Upper lobe of left lung (tissue), 6 donors: ENCODE results near the gene GOLGA6D. TPM values are rescaled to one million over a fixed set of nuclear protein-coding genes. Genes with fewer than 3 reads are reported as not detected.
"Not testable (repeated sequence)": the region's sequence is repeated elsewhere in the genome, so short reads cannot be mapped to it uniquely, and the experiment has no call there.

Experiments used
- ATAC-seq, 2 donors: fragments of 200-7000 bp; cut with Tn5 transposase; one replicate each; pipeline ENCODE4 v1.9.1; 2022; ENCODE audit warnings: mild to moderate bottlenecking in 2 of 2, moderate library complexity in 2 of 2; ENCODE audit not compliant: low FRiP score in 2 of 2
- DNase-seq, 2 donors: peaks; one replicate each; pipeline ENCODE4 v3.0.0-alpha.2; 2019 to 2020
- H3K27ac ChIP-seq, 4 donors: fragments of 200-600 bp; sonication (generic); one replicate each; pipeline ENCODE4 v1.5.1; 2016 to 2019
- H3K27me3 ChIP-seq, 4 donors: fragments of 200-600 bp; sonication (generic); one replicate each; pipeline ENCODE4 v1.5.1; 2017 to 2019
- H3K36me3 ChIP-seq, 4 donors: fragments of 200-600 bp; sonication (generic); one replicate each; pipeline ENCODE4 v1.5.1; 2016 to 2019
- H3K4me1 ChIP-seq, 4 donors: fragments of 200-600 bp; sonication (generic); one replicate each; pipeline ENCODE4 v1.5.1; 2018 to 2019
- H3K4me3 ChIP-seq, 4 donors: fragments of 200-600 bp; sonication (generic); one replicate each; pipeline ENCODE4 v1.5.1; 2017 to 2019; ENCODE audit warnings: mild to moderate bottlenecking in 2 of 4, moderate library complexity in 1 of 4
- H3K9me3 ChIP-seq, 4 donors: fragments of 200-600 bp; sonication (generic); one replicate each; pipeline ENCODE4 v1.5.1; 2018 to 2019
- EP300 ChIP-seq, 4 donors: sonication (generic); formaldehyde crosslinking; IDR thresholded peaks; one replicate each; pipeline ENCODE4 v1.5.1; 2017; ENCODE audit warnings: antibody characterized with exemption in 4 of 4, control low read depth in 2 of 4
- POLR2A ChIP-seq, 4 donors: fragments of 450-650 bp; IDR thresholded peaks; one replicate each; pipeline ENCODE4 v1.5.1; 2016 to 2017; ENCODE audit warnings: antibody characterized with exemption in 4 of 4, mild to moderate bottlenecking in 2 of 4
- POLR2AphosphoS5 ChIP-seq, 2 donors: sonication (generic); formaldehyde crosslinking; IDR thresholded peaks; one replicate each; pipeline ENCODE4 v1.5.1; 2017; ENCODE audit warnings: antibody characterized with exemption in 2 of 2
- WGBS, 2 donors: methylation state at CpG; one replicate each; pipeline ENCODE4 v1.1.5; 2017 to 2018; 5-methylcytosine and 5-hydroxymethylcytosine counted together
- total RNA-seq, 6 donors: library from RNA; depleted of rRNA in 4 of 6; stranded (reverse); fragments of >200 nt in 4 of 6; gene quantifications; one replicate each; pipeline versions ENCODE4 v1.1.0 to v1.2.1, GENCODE V29; 2016 to 2021
- TF ChIP-seq, protein P1 (sequence below), 6 experiments: fragments of 450-650 bp in 4 of 6; fragments of 200-600 bp in 2 of 6; sonication (generic) in 2 of 6; IDR thresholded peaks; one replicate each; pipeline ENCODE4 v1.5.1; 2016 to 2019; ENCODE audit warnings: antibody characterized with exemption in 6 of 6
- donor health status: DM: no; HTN: no; CAD: no; lungs with moderate emphysema.
- donor health status: DM: no; HTN: yes; CAD: no; lungs with severe emphysema.

Gene GOLGA6D
- total RNA-seq, 6 donors from 2014 or later = 0.07 to 0.15 TPM; not detected in 4

DNA sequence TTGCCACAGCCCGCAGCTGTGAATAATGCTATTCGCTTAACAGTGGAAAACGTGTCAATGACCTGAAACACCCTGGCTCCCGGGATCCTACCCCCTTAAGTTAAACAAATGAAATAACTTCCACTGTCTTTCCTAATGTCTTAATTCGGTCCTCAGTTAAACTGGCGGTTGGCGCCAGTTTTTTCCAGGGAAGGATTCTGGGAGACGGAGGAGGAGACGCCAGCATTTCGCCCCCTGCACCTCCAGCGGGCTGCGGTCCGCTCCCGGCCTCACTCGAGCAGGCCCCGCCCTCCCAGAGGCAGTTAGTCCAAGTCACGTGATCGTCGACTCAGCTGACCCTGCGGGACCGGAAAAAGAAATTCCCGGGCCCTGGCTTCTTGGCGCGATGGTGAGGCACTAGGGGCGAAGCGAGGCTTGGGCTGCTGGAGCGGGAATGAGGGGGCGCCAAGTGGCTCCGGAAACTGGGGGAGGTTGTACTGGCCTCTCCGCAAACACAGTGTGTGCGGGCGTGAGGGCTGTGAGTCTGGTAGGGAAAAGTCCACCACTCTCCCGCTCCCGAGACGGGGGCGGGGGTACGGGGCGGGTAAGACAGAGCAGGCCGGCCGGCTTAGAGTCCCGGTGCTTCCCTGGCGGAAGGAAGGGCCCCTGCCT is 53.2 kb downstream of the GOLGA6D start, which contains the start of gene COMMD4:
Gene COMMD4 (plus strand): TSS at position 359 of the 651 bp plus-strand sequence. CDS start 27 bp downstream, at position 386.
- 0% methylated on average over 16 to 23 of the region's 42 CpGs for WGBS, 2 donors
- peak within 1 kb of the TSS; percentile 50 to 99 (median 94) for H3K4me3 ChIP-seq
- peak within 1 kb of the TSS; percentile 59 to 87 (median 80) for H3K27ac ChIP-seq

DNA sequence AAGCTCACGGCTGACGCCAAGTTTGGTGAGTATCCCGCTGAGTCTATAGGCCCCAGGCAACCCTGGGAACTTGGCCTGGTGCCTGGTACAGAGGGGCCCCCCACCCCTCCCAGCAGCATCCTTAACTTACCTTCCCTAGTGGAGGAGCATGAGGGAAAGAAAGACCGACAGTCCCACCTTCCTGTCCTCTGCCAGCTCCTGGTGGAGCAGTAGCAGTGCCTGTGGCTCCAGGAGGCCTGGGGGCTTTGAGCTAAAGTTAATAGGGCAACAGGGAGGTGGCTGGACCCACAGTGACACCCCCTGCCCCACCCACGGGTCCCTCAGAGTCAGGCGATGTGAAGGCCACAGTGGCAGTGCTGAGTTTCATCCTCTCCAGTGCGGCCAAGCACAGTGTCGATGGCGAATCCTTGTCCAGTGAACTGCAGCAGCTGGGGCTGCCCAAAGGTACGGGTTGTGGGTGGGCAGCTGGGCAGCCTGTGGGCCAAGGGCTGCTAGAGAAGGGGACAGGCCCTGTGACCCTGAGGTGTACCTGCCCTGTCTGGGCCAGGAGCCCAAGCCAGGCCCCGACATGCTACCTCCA is 56.1 kb downstream of the GOLGA6D start:
- H3K36me3 ChIP-seq = peaks cover 0 to 31% (median 15%) of the 10 kb centered on the region in 4 donors
- DNase-seq (no peak), ATAC-seq (peak in 1 of 2 donors; percentile 9)
- H3K27ac ChIP-seq = no peak overlapping the region
- peaks cover 7 to 22% (median 14%) of the 10 kb centered on the region in 4 donors for H3K4me1 ChIP-seq
- no peak overlapping the region for H3K4me3 ChIP-seq
- H3K27me3 ChIP-seq = no peaks in the 10 kb centered on the region
- TF ChIP-seq POLR2AphosphoS5 (IDR thresholded peaks at IDR 0.05) = no peak
- TF ChIP-seq, protein P1, sequence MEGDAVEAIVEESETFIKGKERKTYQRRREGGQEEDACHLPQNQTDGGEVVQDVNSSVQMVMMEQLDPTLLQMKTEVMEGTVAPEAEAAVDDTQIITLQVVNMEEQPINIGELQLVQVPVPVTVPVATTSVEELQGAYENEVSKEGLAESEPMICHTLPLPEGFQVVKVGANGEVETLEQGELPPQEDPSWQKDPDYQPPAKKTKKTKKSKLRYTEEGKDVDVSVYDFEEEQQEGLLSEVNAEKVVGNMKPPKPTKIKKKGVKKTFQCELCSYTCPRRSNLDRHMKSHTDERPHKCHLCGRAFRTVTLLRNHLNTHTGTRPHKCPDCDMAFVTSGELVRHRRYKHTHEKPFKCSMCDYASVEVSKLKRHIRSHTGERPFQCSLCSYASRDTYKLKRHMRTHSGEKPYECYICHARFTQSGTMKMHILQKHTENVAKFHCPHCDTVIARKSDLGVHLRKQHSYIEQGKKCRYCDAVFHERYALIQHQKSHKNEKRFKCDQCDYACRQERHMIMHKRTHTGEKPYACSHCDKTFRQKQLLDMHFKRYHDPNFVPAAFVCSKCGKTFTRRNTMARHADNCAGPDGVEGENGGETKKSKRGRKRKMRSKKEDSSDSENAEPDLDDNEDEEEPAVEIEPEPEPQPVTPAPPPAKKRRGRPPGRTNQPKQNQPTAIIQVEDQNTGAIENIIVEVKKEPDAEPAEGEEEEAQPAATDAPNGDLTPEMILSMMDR (IDR thresholded peaks at IDR 0.05) = no peak
- no peak for TF ChIP-seq POLR2A (IDR thresholded peaks at IDR 0.05)
- no peak for TF ChIP-seq EP300 (IDR thresholded peaks at IDR 0.05)
- H3K9me3 ChIP-seq = no peaks in the 10 kb centered on the region
- 92 to 100% methylated on average over 3 to 10 of the region's 11 CpGs for WGBS, 2 donors

More for the DNA sequence above, 53.2 kb downstream of the GOLGA6D start, which contains the start of gene COMMD4:
- Histone ChIP-seq H3K9me3 (no peaks in the 10 kb centered on the region), H3K36me3 (peaks cover 0 to 21% (median 13%) of the 10 kb centered on the region in 4 donors), H3K27me3 (no peaks in the 10 kb centered on the region), H3K4me1 (peaks cover 7 to 20% (median 13%) of the 10 kb centered on the region in 4 donors)
- peak; percentile 92 to 96 for DNase-seq
- ATAC-seq = peak; percentile 90 to 97
- TF ChIP-seq, protein P1 (IDR thresholded peaks at IDR 0.05) = no peak
- TF ChIP-seq POLR2A (IDR thresholded peaks at IDR 0.05) (peak in 1 of 4 donors; percentile 60), POLR2AphosphoS5 (IDR thresholded peaks at IDR 0.05) (peak; percentile 80 to 85), EP300 (IDR thresholded peaks at IDR 0.05) (no peak)

DNA sequence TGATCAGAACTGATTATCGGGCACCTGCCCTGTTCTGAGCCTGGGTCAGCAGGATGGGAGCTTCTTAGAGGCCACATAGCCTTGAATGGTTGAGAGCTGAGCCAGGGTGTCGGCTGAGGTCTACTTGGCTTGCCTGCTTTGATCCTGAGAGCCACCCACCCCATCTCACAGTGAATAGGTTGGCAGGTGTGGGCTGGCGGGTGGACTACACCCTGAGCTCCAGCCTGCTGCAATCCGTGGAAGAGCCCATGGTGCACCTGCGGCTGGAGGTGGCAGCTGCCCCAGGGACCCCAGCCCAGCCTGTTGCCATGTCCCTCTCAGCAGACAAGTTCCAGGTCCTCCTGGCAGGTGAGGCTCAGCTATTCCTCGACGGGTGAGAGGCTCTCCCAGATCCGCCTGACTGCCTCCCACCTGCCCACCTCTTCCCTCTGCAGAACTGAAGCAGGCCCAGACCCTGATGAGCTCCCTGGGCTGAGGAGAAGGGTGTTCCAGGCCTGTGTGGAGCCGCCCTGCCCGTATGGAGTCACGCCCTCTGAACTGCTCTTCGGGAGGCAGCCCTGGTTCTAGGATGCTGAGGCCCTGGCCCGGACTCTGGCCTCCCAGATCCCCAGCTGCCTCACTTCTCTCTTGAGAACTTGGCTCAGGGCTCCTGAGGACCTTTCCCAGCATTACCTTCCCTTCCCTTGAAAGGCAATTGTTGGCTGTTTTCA is 57.1 kb downstream of the GOLGA6D start:
- 95 to 97% methylated on average over 5 to 13 of the region's 13 CpGs for WGBS, 2 donors
- Histone ChIP-seq H3K36me3 (peaks cover 0 to 31% (median 15%) of the 10 kb centered on the region in 4 donors), H3K27ac (no peak overlapping the region), H3K9me3 (no peaks in the 10 kb centered on the region), H3K4me3 (no peak overlapping the region), H3K4me1 (peaks cover 7 to 23% (median 16%) of the 10 kb centered on the region in 4 donors), H3K27me3 (no peaks in the 10 kb centered on the region)
- ATAC-seq (no peak), DNase-seq (no peak)
- no peak for TF ChIP-seq POLR2AphosphoS5 (IDR thresholded peaks at IDR 0.05)
- no peak for TF ChIP-seq EP300 (IDR thresholded peaks at IDR 0.05)
- TF ChIP-seq POLR2A (IDR thresholded peaks at IDR 0.05) = no peak
- TF ChIP-seq, protein P1 (IDR thresholded peaks at IDR 0.05) = no peak

DNA sequence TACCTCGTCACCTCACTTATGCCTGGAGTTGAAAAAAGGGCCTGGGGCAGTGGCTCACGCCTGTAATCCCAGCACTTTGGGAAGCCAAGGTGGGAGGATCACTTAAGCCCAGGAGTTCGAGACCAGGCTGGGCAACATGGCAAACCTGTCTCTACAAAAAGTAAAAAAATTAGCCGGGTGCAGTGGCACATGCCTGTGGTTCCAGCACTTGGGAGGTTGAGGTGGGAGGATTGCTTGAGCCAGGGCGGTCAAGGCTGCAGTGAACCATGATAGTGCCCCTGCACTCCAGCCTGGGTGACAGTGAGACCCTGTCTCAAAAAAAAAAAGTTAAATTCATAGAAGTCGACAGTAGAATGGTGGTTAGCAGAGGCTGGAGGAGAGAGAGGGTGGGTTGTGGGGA is 59.6 kb downstream of the GOLGA6D start:
- no peak for DNase-seq
- no peak for ATAC-seq
- H3K27me3 ChIP-seq = no peaks in the 10 kb centered on the region
- H3K4me1 ChIP-seq = peaks cover 0 to 10% (median 6%) of the 10 kb centered on the region in 4 donors
- no peak overlapping the region for H3K4me3 ChIP-seq
- TF ChIP-seq POLR2A (IDR thresholded peaks at IDR 0.05) (no peak), POLR2AphosphoS5 (IDR thresholded peaks at IDR 0.05) (no peak), EP300 (IDR thresholded peaks at IDR 0.05) (no peak)
- TF ChIP-seq, protein P1 (IDR thresholded peaks at IDR 0.05) = no peak
- H3K9me3 ChIP-seq = no peaks in the 10 kb centered on the region
- H3K36me3 ChIP-seq = peaks cover 0 to 31% (median 15%) of the 10 kb centered on the region in 4 donors
- H3K27ac ChIP-seq = no peak overlapping the region
- WGBS, 2 donors = 88 to 92% methylated on average over 6 of the region's 6 CpGs

DNA sequence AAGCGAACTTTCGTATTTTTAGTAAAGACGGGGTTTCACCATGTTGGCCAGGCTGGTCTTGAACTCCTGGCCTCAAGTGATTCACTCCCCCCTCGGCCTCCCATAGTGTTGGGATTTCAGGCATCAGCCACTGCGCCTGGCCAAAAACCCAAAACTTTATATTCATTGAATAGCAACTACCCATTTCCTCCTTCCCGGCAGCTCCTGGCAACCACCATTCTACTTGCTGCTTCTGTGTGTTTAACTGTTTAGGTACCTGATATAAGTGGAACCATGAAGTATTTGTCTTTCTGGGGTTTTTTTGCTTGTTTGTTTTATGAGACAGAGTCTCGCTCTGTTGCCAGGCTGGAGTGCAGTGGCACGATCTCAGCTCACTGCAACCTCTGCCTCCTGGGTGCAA is 61.3 kb downstream of the GOLGA6D start:
- DNase-seq, H3K4me3 ChIP-seq, H3K27ac ChIP-seq, H3K9me3 ChIP-seq, ATAC-seq, H3K27me3 ChIP-seq: not testable (repeated sequence)
- Histone ChIP-seq H3K4me1 (peaks cover 7 to 21% (median 12%) of the 10 kb centered on the region in 4 donors), H3K36me3 (peaks cover 0 to 24% (median 12%) of the 10 kb centered on the region in 4 donors)
- WGBS, 2 donors = 37 to 41% methylated on average over 8 of the region's 8 CpGs
